ENCODE data around the gene RPN2.

DNA sequence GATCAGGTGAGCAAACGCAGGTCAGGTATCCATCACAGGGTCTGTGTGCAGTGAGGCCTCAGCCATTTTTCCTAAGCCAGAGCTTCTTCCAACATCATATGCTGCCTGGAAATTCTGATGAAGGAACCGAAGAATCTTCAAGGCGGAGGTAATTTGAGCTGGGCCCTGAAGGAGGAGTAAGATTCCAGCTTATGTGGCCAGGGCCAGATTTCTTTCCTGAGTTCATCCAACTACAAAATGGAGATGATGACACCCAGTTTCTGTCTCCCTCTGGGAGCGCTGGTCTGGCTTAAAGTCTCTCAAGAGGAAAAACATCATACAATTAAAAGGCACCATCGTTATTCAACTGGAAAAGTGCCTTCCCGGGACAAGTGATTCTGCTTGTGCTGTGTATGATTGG, 103.4 kb downstream of the RPN2 start:
- no peak for TF ChIP-seq CHD4 (IDR thresholded peaks at IDR 0.05; ENCODE audit: borderline replicate concordance, low read length)
- no peak for TF ChIP-seq NBN (conservative IDR thresholded peaks at IDR 0.05)
- TF ChIP-seq CTCF (CRISPR knock-in tag; IDR thresholded peaks at IDR 0.05): no peak
- no peak for TF ChIP-seq ZNF790 (CRISPR knock-in tag; IDR thresholded peaks at IDR 0.05; ENCODE audit: borderline replicate concordance)
- no peak for TF ChIP-seq SP5 (CRISPR knock-in tag; IDR thresholded peaks at IDR 0.05; ENCODE audit: borderline replicate concordance, low read depth)
- TF ChIP-seq YY1 (IDR thresholded peaks at IDR 0.05; ENCODE audit: insufficient read depth, insufficient replicate concordance, low read depth, low read length): no peak

Data from HepG2 (cell line).